ENCODE data around the gene PPP3R1.

The PPP3R1 gene

DNA sequence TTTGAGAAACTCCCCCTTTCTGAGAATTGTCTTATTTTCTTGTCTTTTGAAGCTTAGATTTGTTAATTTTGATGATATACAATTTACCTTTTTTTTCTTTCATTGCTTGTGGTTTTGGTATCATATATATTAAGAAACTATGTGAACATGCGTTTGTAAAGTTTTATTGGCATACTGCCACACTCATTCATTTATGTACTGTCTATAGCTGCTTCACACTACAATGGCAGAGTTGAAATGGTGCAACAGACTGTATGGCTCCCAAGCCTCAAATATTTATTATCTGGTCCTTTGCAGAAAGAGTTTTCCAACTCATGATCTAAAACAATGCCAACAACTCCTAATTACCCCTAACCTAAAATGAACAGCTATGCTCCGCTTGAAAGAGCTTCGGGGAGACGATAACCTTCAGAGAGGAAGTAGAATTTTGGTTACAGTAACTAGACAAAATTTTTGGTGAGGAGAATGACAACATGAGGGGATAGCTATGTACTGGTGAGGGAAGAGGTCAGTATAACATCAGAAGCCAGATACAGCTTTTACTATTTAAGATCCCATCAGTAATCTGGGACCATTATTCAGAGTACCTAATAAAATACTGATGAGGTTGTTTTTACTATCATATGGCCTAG, 16.1 kb downstream of the PPP3R1 start:
- H3K9me3 Mint-ChIP-seq = no peaks in the 10 kb centered on the region
- peaks cover 69% of the 10 kb centered on the region for H3K4me1 Mint-ChIP-seq (ENCODE audit: low read depth)
- H3K4me3 Mint-ChIP-seq = no peak overlapping the region
- intact Hi-C loops (cut with micrococcal nuclease) = loop anchor here (5.0 kb wide), 1 partner anchor 39 kb away; no protein-coding TSS in a partner anchor
- peaks cover 15% of the 10 kb centered on the region for H3K36me3 Mint-ChIP-seq (ENCODE audit: low read depth)
- H3K27ac Mint-ChIP-seq = peak overlapping the region; percentile 41
- H3K27me3 Mint-ChIP-seq = no peaks in the 10 kb centered on the region

DNA sequence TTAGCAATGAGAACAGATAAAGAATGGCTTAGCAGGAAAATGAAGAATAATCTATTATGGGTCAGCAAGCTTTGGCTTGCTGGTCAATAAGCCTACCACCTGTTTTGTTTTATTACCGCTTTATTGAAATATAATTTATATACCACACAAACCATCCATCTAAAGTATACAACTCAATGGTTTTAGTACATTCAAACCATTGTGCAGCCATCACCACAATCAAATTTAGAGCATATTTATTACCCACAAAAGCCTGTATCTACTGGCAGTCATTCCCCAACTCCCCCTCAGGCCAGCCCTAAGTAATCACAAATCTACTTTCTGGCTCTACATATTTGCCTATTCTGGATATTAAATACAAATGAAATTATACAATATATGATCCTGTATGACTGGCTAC, 17.2 kb downstream of the PPP3R1 start:
- H3K36me3 Mint-ChIP-seq (ENCODE audit: low read depth) = peaks cover 14% of the 10 kb centered on the region
- no peaks in the 10 kb centered on the region for H3K9me3 Mint-ChIP-seq
- peaks cover 69% of the 10 kb centered on the region for H3K4me1 Mint-ChIP-seq (ENCODE audit: low read depth)
- no peak overlapping the region for H3K4me3 Mint-ChIP-seq
- H3K27me3 Mint-ChIP-seq = no peaks in the 10 kb centered on the region
- intact Hi-C loops (cut with micrococcal nuclease) = loop anchor here (5.0 kb wide), 1 partner anchor 38 kb away; no protein-coding TSS in a partner anchor
- H3K27ac Mint-ChIP-seq = no peak overlapping the region

DNA sequence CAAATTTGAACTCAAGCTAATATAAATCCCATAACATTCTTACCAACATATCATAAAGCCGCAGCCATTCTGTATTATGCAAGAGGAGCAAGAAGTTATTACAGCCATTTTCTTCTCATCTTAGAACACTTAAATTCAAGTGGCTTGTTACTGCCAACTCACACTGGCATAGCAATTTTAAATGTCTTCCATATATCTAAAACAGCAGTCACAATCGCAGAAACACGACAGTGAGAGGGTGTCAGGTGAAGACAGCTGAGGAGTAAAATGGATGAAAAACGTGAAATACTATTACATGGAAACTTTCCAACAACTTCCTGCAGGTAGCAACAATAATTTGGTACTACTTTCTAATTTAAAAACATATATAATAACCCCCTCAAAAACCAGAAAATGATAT, 17.9 kb downstream of the PPP3R1 start:
- peaks cover 70% of the 10 kb centered on the region for H3K4me1 Mint-ChIP-seq (ENCODE audit: low read depth)
- no peaks in the 10 kb centered on the region for H3K9me3 Mint-ChIP-seq
- H3K27me3 Mint-ChIP-seq = no peaks in the 10 kb centered on the region
- H3K36me3 Mint-ChIP-seq (ENCODE audit: low read depth) = peaks cover 14% of the 10 kb centered on the region
- intact Hi-C loops (cut with micrococcal nuclease) = no loop called here
- no peak overlapping the region for H3K27ac Mint-ChIP-seq
- H3K4me3 Mint-ChIP-seq = no peak overlapping the region

DNA sequence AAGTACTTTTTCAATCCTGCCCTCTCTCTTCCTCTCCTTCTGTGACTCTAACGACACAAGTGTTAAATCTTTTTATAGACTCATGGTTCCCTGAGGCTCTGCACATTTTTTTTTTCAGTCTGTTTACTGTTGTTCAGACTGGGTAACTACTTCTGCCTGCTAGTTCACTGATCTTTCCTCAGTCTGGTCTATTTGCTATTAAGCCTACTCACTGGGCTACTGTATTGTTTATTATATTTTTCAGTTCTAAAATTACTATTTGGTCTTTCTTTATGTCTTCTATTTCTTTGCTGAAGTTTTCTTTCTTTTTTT, 21.3 kb downstream of the PPP3R1 start:
- intact Hi-C loops (cut with micrococcal nuclease) = no loop called here
- H3K4me1 Mint-ChIP-seq (ENCODE audit: low read depth) = peaks cover 61% of the 10 kb centered on the region
- H3K4me3 Mint-ChIP-seq = peak overlapping the region; percentile 41

DNA sequence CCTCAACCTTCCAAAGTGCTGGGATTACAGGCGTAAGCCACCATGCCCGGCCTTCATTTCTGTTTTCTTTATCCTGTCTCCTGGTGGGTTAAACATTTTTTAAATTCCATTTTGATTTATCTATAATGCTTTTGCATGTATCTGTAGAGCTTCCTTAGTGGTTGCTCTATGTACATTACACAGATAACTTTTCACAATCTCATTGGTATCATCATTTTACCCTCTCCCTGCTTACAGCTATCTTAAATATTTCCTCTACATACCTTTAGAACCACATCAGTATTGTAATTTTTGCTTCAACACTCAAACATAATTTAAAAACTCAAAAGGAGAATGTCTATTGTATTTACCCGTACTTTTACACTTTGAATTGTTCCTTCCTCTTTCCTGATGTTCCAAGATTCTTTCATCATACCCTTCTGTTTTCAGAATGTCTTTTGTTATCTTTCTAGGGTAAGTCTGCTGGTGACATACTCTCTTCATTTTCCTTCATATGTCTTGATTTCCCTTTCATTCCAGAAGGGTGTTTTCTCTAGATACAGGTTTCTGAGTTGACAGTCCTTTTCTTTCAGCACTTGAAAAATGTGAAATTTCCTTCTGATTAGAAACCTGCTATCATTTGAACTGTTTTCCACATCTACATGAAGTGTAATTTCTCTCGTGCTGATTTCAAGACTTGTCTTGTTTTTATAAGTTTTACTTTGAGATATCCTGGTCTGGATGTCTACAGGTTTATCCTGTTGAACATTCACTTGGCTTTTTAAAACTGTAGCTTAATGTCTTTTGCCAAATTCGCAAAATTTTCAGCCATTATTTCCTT, 21.9 kb downstream of the PPP3R1 start:
- H3K27ac Mint-ChIP-seq = peak overlapping the region; percentile 77
- H3K36me3 Mint-ChIP-seq (ENCODE audit: low read depth) = peaks cover 12% of the 10 kb centered on the region
- no peaks in the 10 kb centered on the region for H3K9me3 Mint-ChIP-seq
- H3K27me3 Mint-ChIP-seq = no peaks in the 10 kb centered on the region
- intact Hi-C loops (cut with micrococcal nuclease) = no loop called here
- H3K4me3 Mint-ChIP-seq = no peak overlapping the region
- H3K4me1 Mint-ChIP-seq (ENCODE audit: low read depth) = peaks cover 65% of the 10 kb centered on the region

More for the DNA sequence above, 21.3 kb downstream of the PPP3R1 start:
- H3K27me3 Mint-ChIP-seq = no peaks in the 10 kb centered on the region
- H3K9me3 Mint-ChIP-seq = no peaks in the 10 kb centered on the region
- H3K27ac Mint-ChIP-seq = peak overlapping the region; percentile 77
- H3K36me3 Mint-ChIP-seq (ENCODE audit: low read depth) = peaks cover 12% of the 10 kb centered on the region

DNA sequence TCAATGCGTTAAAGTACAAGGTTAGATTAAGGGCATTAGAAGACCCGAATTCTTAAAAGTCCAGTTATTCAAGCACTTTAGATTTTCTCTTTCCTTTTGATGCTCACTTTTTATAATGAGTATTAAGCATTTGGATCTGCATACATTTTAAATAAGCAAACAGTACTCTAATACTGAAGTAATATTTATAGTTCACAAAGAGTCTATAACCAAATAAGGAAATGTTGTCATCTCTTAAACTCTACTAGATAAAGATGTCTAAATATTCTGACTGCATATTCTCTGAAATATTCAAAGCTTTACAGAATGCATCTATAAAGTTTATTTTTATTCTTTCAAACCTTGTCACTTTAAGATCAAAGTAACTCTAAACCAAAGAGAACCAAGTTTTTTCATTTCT, 25.5 kb downstream of the PPP3R1 start:
- H3K27ac Mint-ChIP-seq = no peak overlapping the region
- no peaks in the 10 kb centered on the region for H3K9me3 Mint-ChIP-seq
- H3K36me3 Mint-ChIP-seq (ENCODE audit: low read depth) = peaks cover 18% of the 10 kb centered on the region
- H3K4me1 Mint-ChIP-seq (ENCODE audit: low read depth) = peaks cover 73% of the 10 kb centered on the region
- intact Hi-C loops (cut with micrococcal nuclease) = no loop called here
- H3K27me3 Mint-ChIP-seq = no peaks in the 10 kb centered on the region
- no peak overlapping the region for H3K4me3 Mint-ChIP-seq

DNA sequence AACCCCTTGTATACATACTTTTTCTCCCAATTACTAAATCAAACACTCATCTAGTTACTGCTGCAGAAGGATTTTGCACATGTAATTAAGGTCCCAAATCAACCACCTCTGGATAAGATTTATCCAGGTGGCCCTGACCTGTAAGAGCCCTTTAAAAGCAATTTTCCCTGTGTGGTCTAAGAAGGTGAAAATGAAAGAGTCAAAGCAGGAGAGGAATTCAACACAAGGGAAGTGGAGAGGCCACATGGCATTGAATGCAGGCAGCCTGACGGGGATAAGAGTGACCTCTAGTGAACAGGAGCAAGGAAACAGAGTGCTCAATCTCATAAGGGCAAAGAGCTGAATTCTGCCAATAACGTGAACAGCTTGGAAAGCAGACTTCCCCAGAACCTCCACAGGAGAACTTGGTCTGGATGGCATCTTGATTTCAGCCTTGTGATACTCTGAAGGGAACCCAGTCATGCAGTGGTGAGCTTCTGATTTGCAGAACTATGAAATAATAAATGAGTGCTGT, 27.2 kb downstream of the PPP3R1 start:
- Mint-ChIP-seq H3K9me3 (no peaks in the 10 kb centered on the region), H3K36me3 (ENCODE audit: low read depth) (peaks cover 18% of the 10 kb centered on the region), H3K4me1 (ENCODE audit: low read depth) (peaks cover 70% of the 10 kb centered on the region), H3K27me3 (no peaks in the 10 kb centered on the region), H3K4me3 (peak overlapping the region; percentile 32), H3K27ac (peak overlapping the region; percentile 61)
- intact Hi-C loops (cut with micrococcal nuclease) = no loop called here

DNA sequence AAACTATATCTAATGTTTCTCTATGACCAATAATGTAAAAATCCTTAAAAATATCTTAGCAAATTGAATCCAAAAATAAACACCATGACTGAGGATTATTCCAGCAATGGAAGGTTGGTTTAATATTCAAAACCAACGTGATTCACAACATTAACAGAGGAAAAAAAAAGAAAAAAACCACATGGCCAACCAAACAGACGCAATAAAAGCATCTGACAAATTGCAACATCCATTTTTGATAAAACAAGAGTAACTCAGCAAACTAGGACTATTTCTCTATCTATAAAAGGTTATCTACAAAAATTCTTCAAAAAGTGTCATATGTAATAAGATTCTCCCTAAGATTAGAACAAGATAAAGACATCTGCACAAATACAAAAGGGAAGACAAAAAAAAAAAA, 28.9 kb downstream of the PPP3R1 start:
- H3K27ac Mint-ChIP-seq = no peak overlapping the region
- intact Hi-C loops (cut with micrococcal nuclease) = no loop called here

DNA sequence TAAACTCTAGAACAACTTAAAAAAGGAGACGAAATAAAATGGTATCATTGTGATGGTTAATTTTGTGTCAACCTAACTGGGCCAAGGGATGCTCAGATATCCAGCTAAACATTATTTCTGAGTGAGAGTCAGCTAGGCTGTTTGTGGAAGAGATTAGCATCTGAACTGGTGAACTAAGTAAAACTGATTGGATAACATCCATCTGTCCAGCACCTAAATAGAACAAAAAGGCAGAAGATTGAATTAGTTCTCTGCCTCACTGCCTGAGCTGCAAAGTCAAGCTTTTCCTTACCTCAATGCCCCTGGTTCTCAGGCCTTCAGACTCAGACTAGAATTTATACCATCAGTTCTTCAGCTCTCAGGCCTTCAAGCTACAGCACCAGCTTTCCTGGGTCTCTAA, 30.0 kb downstream of the PPP3R1 start:
- Mint-ChIP-seq H3K4me3 (no peak overlapping the region), H3K9me3 (no peaks in the 10 kb centered on the region), H3K4me1 (ENCODE audit: low read depth) (peaks cover 69% of the 10 kb centered on the region), H3K27ac (peak overlapping the region; percentile 22), H3K27me3 (no peaks in the 10 kb centered on the region), H3K36me3 (ENCODE audit: low read depth) (peaks cover 12% of the 10 kb centered on the region)
- intact Hi-C loops (cut with micrococcal nuclease) = no loop called here

More for the DNA sequence above, 28.9 kb downstream of the PPP3R1 start:
- peaks cover 14% of the 10 kb centered on the region for H3K36me3 Mint-ChIP-seq (ENCODE audit: low read depth)
- no peak overlapping the region for H3K4me3 Mint-ChIP-seq
- H3K4me1 Mint-ChIP-seq (ENCODE audit: low read depth) = peaks cover 70% of the 10 kb centered on the region
- H3K27me3 Mint-ChIP-seq = no peaks in the 10 kb centered on the region
- H3K9me3 Mint-ChIP-seq = no peaks in the 10 kb centered on the region

DNA sequence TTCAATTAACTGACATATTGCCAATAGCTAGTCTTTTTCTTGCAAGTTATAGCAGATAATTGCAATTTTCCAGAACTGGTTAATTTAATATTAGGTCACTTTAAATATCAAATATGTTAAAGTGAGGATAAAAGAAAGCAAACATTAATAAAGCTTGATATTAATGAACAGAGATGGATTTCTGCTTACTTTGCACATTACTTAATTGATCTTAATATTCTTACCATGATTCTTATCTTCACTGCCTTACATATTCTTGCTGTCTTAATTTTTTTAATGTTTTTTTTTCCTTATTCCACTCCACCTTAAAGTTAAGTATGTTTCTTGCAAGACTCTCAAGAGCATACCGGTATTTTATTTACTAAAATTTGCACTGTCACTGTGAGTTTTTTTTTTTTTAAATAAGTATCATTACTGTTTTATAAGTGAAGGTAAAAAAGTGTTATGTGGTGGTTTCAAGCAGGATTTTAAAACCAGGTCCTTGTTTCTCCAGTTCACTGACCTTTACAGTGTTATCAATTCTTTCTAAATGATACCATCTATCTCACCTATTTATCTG, 33.9 kb downstream of the PPP3R1 start:
- peaks cover 29% of the 10 kb centered on the region for H3K36me3 Mint-ChIP-seq (ENCODE audit: low read depth)
- H3K4me3 Mint-ChIP-seq = no peak overlapping the region
- H3K27me3 Mint-ChIP-seq = no peaks in the 10 kb centered on the region
- no peak overlapping the region for H3K27ac Mint-ChIP-seq
- peaks cover 48% of the 10 kb centered on the region for H3K4me1 Mint-ChIP-seq (ENCODE audit: low read depth)
- intact Hi-C loops (cut with micrococcal nuclease) = no loop called here
- H3K9me3 Mint-ChIP-seq = no peaks in the 10 kb centered on the region

DNA sequence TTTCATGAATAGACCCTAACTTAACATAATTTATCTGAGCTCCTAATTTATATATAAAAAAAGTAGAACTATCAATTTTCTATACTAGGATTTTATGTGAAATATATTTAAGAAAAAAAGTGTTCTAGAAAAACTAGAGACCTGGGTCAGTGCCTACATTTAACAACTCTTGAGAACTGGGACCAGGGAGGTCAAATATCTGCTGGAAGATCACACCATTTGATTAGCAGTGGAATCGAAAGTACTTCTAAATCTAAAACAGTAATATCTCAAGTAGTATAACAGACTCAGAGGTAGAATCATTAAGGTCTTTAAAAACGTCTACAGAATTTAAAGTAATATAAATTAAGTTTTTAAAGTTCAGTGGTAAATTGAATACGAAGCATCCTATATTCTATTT, 34.6 kb downstream of the PPP3R1 start:
- H3K4me1 Mint-ChIP-seq (ENCODE audit: low read depth) = peaks cover 43% of the 10 kb centered on the region
- no peak overlapping the region for H3K27ac Mint-ChIP-seq
- no peaks in the 10 kb centered on the region for H3K27me3 Mint-ChIP-seq
- intact Hi-C loops (cut with micrococcal nuclease) = no loop called here
- no peak overlapping the region for H3K4me3 Mint-ChIP-seq
- peaks cover 36% of the 10 kb centered on the region for H3K36me3 Mint-ChIP-seq (ENCODE audit: low read depth)
- H3K9me3 Mint-ChIP-seq = no peaks in the 10 kb centered on the region

DNA sequence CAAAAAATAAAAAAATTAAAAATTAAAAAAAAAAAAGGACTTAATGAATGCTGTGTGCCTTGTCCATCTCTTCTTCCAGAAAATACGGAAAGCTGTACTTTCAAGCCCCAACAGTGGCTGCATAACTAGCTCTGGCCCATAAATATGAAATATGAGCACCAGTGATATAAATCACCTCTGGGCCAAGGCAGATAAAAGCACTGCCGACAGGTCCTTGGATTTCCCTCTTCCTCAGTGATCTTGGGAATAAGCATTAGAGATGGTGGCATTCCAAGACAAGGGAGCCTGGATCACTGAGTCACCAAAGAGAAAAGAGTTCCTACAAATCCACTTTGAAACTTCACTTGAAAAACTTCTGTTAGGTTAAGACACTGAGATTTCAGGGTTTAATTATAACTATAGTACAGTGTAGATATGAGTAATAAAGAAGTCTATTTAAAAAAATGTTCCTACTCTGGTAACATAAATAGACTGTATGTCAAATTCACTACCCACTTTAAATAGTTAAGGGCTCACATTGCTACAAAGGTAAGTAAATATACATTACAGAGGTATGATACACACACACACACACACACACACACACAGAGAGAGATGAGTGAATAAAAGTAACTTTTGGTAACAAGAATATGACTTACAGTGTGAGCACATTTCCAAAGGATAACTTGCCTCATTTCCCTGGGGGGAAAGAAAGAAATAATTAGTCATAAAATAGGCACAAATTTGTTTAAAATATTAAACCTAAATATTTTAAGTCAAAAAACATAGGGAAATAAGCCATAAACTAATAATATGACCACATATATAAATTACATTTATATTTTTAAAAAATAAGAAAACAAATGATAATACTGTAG, 35.6 kb downstream of the PPP3R1 start:
- H3K9me3 Mint-ChIP-seq = no peaks in the 10 kb centered on the region
- no peak overlapping the region for H3K4me3 Mint-ChIP-seq
- H3K27me3 Mint-ChIP-seq = no peaks in the 10 kb centered on the region
- intact Hi-C loops (cut with micrococcal nuclease) = no loop called here
- peaks cover 41% of the 10 kb centered on the region for H3K4me1 Mint-ChIP-seq (ENCODE audit: low read depth)
- H3K36me3 Mint-ChIP-seq (ENCODE audit: low read depth) = peaks cover 46% of the 10 kb centered on the region
- H3K27ac Mint-ChIP-seq = no peak overlapping the region

DNA sequence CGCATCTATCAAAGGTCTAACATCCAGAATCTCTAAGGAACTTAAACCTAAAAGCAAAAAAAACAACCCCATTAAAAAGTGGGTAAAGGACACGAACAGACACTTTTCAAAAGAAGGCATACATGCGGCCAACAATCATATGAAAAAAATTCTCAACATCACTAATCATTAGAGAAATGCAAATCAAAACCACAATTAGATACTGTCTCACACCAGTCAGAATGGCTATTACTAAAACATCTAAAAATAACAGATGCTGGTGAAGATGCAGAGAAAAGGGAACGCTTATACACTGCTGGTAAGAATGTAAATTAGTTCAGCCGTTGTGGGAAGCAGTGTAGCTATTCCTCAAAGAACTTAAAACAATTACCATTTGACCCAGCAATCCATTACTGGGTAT, 38.0 kb downstream of the PPP3R1 start:
- Mint-ChIP-seq H3K36me3 (ENCODE audit: low read depth) (peaks cover 62% of the 10 kb centered on the region), H3K27me3 (no peaks in the 10 kb centered on the region), H3K9me3 (no peaks in the 10 kb centered on the region), H3K27ac (no peak overlapping the region), H3K4me3 (no peak overlapping the region), H3K4me1 (ENCODE audit: low read depth) (peaks cover 33% of the 10 kb centered on the region)
- intact Hi-C loops (cut with micrococcal nuclease) = no loop called here

All from dendritic cell treated with granulocyte-macrophage colony-stimulating factor and Interleukin-4, amounts not matched to agents 40 ng/mL and 50 ng/mL, for 4 days (primary cell).